ENCODE measurements around the gene TFE3.

TFE3 gene

GRCh38 chrX:49043987-49044281, 777 bp upstream of the TFE3 start:
- Histone ChIP-seq H3K4me1 (ENCODE audit: control insufficient read depth in 1 of 2, insufficient read depth in 1 of 2, low read depth in 1 of 2, low read length in 1 of 2) (peaks cover 24 to 40% of the 10 kb centered on the region in 2 experiments), H3K27me3 (no peaks in the 10 kb centered on the region), H3K4me3 (ENCODE audit: low read depth in 1 of 2, low read length in 1 of 2) (peak overlapping the region; percentile 57 to 61), H3K27ac (peak overlapping the region; percentile 98), H3K36me3 (peaks cover 12% of the 10 kb centered on the region), H3K9me3 (no peaks in the 10 kb centered on the region)
- no peak for TF ChIP-seq CTCF (IDR thresholded peaks at IDR 0.05)

- no peaks in the 10 kb centered on the region for H3K9me3 ChIP-seq
Observed at GRCh38 chrX:49042581-49043219, 457 bp downstream of the TFE3 start.

GRCh38 chrX:49041744-49042580, 1.2 kb downstream of the TFE3 start:
- H3K4me3 ChIP-seq (ENCODE audit: low read depth in 1 of 2, low read length in 1 of 2): peak overlapping the region; percentile 71 to 93
- H3K27me3 ChIP-seq: no peaks in the 10 kb centered on the region
- peaks cover 28 to 49% of the 10 kb centered on the region in 2 experiments for H3K4me1 ChIP-seq (ENCODE audit: control insufficient read depth in 1 of 2, insufficient read depth in 1 of 2, low read depth in 1 of 2, low read length in 1 of 2)
- TF ChIP-seq CTCF (IDR thresholded peaks at IDR 0.05): no peak
- peak overlapping the region; percentile 98 for H3K27ac ChIP-seq
- H3K36me3 ChIP-seq: peaks cover 31% of the 10 kb centered on the region
- H3K9me3 ChIP-seq: no peaks in the 10 kb centered on the region

More at GRCh38 chrX:49042581-49043219, 457 bp downstream of the TFE3 start:
- H3K4me3 ChIP-seq (ENCODE audit: low read depth in 1 of 2, low read length in 1 of 2): peak overlapping the region; percentile 71 to 93
- H3K4me1 ChIP-seq (ENCODE audit: control insufficient read depth in 1 of 2, insufficient read depth in 1 of 2, low read depth in 1 of 2, low read length in 1 of 2): peaks cover 28 to 49% of the 10 kb centered on the region in 2 experiments
- TF ChIP-seq CTCF (IDR thresholded peaks at IDR 0.05): no peak
- H3K27ac ChIP-seq: peak overlapping the region; percentile 98
- no peaks in the 10 kb centered on the region for H3K27me3 ChIP-seq
- H3K36me3 ChIP-seq: peaks cover 24% of the 10 kb centered on the region

GRCh38 chrX:49040376-49040955, 2.7 kb downstream of the TFE3 start:
- Histone ChIP-seq H3K4me3 (ENCODE audit: low read depth in 1 of 2, low read length in 1 of 2) (peak overlapping the region; percentile 71 to 93), H3K27ac (peak overlapping the region; percentile 98), H3K27me3 (no peaks in the 10 kb centered on the region), H3K4me1 (ENCODE audit: control insufficient read depth in 1 of 2, insufficient read depth in 1 of 2, low read depth in 1 of 2, low read length in 1 of 2) (peaks cover 28 to 49% of the 10 kb centered on the region in 2 experiments), H3K9me3 (no peaks in the 10 kb centered on the region), H3K36me3 (peaks cover 45% of the 10 kb centered on the region)
- TF ChIP-seq CTCF (IDR thresholded peaks at IDR 0.05): no peak

- Histone ChIP-seq H3K27ac (peak overlapping the region; percentile 98), H3K36me3 (peaks cover 49% of the 10 kb centered on the region), H3K4me3 (ENCODE audit: low read depth in 1 of 2, low read length in 1 of 2) (peak overlapping the region; percentile 71 to 93)
Observed at GRCh38 chrX:49039598-49040375, 3.4 kb downstream of the TFE3 start.

More at GRCh38 chrX:49039598-49040375, 3.4 kb downstream of the TFE3 start:
- peak; percentile 27 for TF ChIP-seq CTCF (IDR thresholded peaks at IDR 0.05)
- H3K27me3 ChIP-seq: no peaks in the 10 kb centered on the region
- H3K9me3 ChIP-seq: no peaks in the 10 kb centered on the region
- H3K4me1 ChIP-seq (ENCODE audit: control insufficient read depth in 1 of 2, insufficient read depth in 1 of 2, low read depth in 1 of 2, low read length in 1 of 2): peaks cover 28 to 49% of the 10 kb centered on the region in 2 experiments
